Measurements from ENCODE around the gene MYO5C.

Gene MYO5C

GRCh38 chr15:52278636-52279367 is 16.8 kb downstream of the MYO5C start:
- DNase-seq, result no peak

GRCh38 chr15:52278135-52278534 is 17.5 kb downstream of the MYO5C start:
- DNase-seq, result no peak

GRCh38 chr15:52277575-52277974 is 18.0 kb downstream of the MYO5C start:
- no peak for DNase-seq

GRCh38 chr15:52276256-52276770 is 19.3 kb downstream of the MYO5C start:
- no peak for DNase-seq

- no peak for DNase-seq
These were observed 31.9 kb downstream of the MYO5C start for GRCh38 chr15:52263563-52264282.

DNA sequence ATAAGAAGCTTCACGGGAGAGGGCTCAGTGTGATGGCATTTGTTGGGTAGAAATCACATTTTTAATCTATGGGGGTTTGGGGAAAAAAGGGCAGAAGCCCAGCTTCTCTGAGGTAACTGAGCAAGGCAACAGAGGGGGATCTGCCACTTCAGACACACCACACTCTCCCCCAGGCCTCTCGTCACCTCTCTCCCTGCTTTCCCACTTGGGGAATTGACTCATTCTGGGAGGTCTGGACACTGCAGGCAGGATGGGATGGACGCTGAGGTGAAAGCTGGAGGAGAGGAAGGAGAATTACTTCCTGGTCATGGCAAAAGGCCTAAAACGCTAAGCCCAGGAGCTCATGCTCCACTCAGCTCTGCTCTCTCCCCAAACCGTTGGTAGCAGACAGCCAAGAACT is 33.2 kb downstream of the MYO5C start:
- no peak for DNase-seq

DNA sequence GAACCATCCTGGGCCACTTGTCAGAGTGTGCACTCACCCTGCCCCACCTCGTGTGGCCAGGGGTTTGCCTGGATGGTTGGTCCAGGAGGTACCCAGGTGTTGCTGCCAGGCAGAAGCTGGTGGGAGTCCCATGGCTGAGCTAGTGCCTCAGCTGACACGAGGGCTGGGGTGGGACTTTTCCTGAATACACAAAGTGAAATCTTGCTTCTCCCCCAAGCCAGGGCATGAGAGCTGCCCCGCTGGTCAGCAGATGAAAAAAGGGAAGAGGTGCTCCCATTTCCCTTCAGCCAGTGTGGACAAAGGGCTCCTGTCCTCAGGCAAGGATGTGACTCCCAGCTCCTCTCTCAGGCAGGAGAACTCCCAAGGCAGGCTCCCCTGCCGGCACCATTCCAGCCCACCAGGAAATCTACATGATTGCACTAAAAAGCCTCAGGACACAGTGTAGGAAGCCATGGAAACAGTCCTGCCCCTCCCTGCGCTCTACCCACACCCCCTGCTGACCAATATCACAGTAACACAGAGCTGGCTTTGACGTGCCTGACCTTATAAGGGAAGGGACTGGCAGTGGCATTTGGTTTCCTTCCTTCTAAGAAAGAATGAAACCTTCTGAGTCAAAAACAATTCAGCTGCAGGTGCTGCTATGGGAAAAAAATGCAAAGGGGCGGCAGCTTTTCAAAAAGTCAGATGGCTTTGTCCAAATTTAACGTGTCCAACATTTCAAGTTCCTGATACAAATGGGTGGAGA is 33.9 kb downstream of the MYO5C start:
- no peak for DNase-seq

DNA sequence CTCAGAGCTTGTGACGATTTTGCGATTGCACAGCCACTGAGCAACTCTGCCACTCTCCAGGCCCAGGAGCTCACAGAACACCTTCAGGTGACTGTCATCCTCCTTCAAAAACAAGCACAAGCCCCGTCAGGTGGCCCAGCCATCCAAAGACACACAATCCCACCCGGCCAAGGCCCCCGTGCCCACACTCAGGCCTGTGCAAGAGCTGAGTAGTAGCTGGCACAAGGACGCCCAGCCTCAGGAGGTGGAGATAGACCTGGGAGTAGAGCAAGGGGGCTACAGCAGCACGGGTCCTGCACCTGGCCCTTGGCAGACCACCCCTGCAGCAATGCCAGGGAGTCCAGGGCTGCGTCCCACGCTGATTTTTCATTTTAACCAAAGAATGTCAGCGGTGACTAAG is 34.6 kb downstream of the MYO5C start:
- no peak for DNase-seq

- no peak for DNase-seq
These were observed 36.1 kb downstream of the MYO5C start for GRCh38 chr15:52259503-52259902.

GRCh38 chr15:52258461-52258860 is 37.1 kb downstream of the MYO5C start:
- no peak for DNase-seq

DNA sequence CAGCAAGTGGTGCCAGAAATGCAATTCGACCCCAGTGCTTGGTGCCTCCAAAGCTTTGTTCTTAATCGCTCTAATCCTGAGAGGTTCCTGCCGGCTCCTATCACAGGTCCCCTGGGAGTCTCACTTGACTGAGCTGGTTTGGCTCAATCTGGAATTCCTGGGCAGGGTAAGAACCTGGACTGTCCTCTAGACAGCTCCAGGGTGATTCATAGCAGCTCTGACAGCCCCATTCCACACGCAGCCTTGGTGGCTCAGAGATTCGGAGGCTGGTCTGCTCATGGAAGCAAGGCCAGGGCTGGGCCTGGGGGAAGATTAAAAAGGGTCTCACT is 37.9 kb downstream of the MYO5C start:
- DNase-seq, result peak; percentile 4 to 13

- no peak for DNase-seq
These were observed 38.5 kb downstream of the MYO5C start for GRCh38 chr15:52256930-52257733.

DNA sequence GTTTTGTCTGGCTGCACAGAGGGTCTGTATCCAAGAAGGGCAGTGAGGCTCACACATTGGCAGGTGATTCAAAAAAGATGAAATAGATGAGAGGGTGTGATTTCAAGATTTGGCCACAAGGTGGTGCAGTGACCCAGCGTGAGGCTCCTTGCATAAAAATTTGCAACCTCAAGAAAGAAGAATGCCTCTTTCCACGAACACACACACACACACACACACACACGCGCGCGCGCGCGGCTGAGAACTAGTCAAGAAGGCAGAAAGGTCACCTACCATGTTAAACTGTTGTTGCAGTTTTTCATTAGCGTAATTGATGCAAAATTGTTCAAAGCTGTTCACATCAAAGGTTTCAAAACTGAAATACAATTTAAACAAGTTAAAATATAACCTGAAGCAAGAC is 39.2 kb downstream of the MYO5C start:
- peak; percentile 5 to 26 for DNase-seq

DNA sequence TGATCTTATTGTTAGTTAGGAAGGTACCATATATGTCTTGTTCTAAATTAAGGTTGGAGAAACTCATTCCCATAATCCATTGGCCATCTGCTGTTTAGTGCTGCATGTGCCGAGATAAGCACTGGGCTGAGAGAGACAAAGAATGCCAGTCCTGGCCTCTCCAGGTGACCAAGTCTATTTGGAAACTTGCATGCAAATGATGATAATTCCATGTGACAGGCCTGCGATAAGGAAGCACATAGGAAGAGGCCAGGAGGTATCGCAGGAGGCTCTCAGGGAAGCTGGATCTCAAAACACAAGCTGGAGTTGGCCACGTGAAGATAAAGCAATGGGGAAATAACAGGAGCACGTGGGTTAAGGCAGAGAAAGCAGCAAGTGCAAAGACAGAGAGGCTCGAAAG is 39.7 kb downstream of the MYO5C start:
- DNase-seq, result no peak

DNA sequence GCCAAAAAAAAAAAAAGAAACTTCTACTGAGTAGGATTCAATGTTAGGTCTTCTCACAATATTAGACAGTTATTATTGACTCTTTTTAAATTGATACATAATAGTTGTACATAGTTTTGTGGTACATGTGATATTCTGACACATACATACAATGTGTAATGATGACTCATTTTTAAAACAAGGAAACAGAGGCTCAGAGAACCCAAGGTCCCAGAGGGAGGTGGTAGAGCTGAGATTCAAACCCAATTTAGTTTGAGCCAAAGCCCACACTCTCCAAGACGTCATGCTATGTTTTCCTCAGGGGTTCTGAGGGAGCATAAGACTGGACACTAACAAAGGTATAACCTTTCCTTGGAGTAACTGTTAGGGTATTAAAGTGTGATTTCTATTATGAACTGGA is 40.6 kb downstream of the MYO5C start:
- no peak for DNase-seq

- no peak for DNase-seq
These were observed 41.2 kb downstream of the MYO5C start for GRCh38 chr15:52254391-52254790.

GRCh38 chr15:52252781-52253180 is 42.8 kb downstream of the MYO5C start:
- no peak for DNase-seq

GRCh38 chr15:52251144-52251860 is 44.3 kb downstream of the MYO5C start:
- no peak for DNase-seq

GRCh38 chr15:52247461-52247860 is 48.1 kb downstream of the MYO5C start:
- DNase-seq, result no peak

DNA sequence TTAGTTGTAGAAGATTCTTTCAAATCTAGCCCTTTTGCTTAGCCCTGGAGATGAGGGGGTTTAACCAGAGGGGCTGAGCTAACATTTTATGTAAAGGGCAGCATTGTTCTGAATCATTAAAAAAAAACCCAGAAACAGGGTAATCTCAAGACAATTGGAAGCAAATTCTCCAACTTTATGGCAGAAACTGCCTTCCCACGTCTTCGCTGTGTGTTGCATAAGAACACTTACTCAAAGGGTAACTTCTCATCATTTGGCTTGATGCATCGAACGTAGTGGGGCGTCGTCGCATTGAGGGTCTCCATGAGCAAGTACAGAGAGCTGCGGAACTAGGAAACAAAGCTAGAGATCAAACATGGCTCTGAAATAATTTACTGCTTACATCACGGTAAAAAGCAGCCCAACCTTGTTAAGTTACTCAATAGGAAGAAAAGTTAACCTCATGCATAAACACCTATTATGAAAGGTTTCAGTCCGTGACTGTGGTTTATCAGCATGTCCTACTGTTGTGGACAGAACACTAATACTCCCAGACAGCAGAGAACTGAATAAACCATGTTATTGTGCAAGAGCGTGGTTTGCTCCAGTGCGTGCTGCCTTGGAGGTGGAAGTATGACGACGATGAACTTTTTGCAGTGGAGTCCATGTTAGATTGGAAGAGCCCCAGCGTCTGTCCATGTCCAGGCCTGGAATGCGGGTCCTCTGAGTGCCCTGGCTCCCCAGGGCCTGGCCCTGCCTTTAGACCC is 48.7 kb downstream of the MYO5C start:
- DNase-seq, result no peak

All from NCI-H187 (cell line).